H1 (cell line): Measurements from ENCODE around the gene CDK2. TPM values are rescaled to one million over a fixed set of nuclear protein-coding genes. Genes with fewer than 3 reads are reported as not detected.

Source experiments
- CHD7 ChIP-seq: fragments of 300-600 bp; sonication (generic); IDR thresholded peaks from 2 replicates; pipeline ENCODE4 v1.7.1; 2012; ENCODE audit warnings: low read length, moderate library complexity, mild to moderate bottlenecking, inconsistent platforms; ENCODE audit not compliant: insufficient replicate concordance
- CTCF ChIP-seq, 3 experiments: IDR thresholded peaks; 1 replicate in 2 of 3; 2 replicates in 1 of 3; pipeline versions ENCODE4 v1.5.1 to v1.6.1; 2011; ENCODE audit warnings: low read length in 3 of 3, mild to moderate bottlenecking in 3 of 3, inconsistent platforms in 2 of 3, low read depth in 1 of 3, moderate library complexity in 1 of 3; ENCODE audit not compliant: insufficient read depth in 1 of 3; ENCODE audit errors: control extremely low read depth in 1 of 3
- EP300 ChIP-seq, 2 experiments: IDR thresholded peaks; 1 replicate in 1 of 2; 2 replicates in 1 of 2; pipeline ENCODE4 v1.6.1; 2011 to 2012; ENCODE audit warnings: low read depth in 2 of 2, low read length in 2 of 2, mild to moderate bottlenecking in 2 of 2, borderline replicate concordance in 1 of 2, inconsistent platforms in 1 of 2, moderate library complexity in 1 of 2
- SIN3A ChIP-seq, 2 experiments: IDR thresholded peaks in 1 of 2; conservative IDR thresholded peaks in 1 of 2; 2 replicates each; pipeline ENCODE4 v1.6.1; 2011 to 2012; ENCODE audit warnings: low read length in 2 of 2, improper control_type of control experiment in 1 of 2, low read depth in 1 of 2, mild to moderate bottlenecking in 1 of 2
- polyA plus RNA-seq, 7 experiments: library from polyadenylated mRNA; depleted of rRNA in 3 of 7; stranded (reverse) in 5 of 7; unstranded in 2 of 7; fragments of >200 nt in 5 of 7; fragments of 200-250 nt in 2 of 7; gene quantifications; 1 replicate in 5 of 7; 2 replicates in 1 of 7; 4 replicates in 1 of 7; pipeline versions ENCODE4 v1.2.1 to v1.2.3, GENCODE V29; 2011 to 2013; ENCODE audit warnings: missing spikeins in 2 of 7, mixed read lengths in 2 of 7
- total RNA-seq: library from RNA; stranded (reverse); fragmentation: NEBNext Ultra II Directional; extraction: Animal tissue kit (Norgen Biotek cat#: 25700); gene quantifications from 2 replicates; pipeline ENCODE4 v1.2.1, GENCODE V29; 2021

Gene CDK2
- total and polyA plus RNA-seq, 2 of the 8 experiments (the other 6 are each of a cell fraction or from before 2014, with no cell fraction given): 39.4 to 42.5 TPM

GRCh38 chr12:55930771-55931316 lies 35.8 kb upstream of the CDK2 start, which contains the start of gene DGKA (continued):
- TF ChIP-seq CHD7: no peak
- TF ChIP-seq EP300 (IDR thresholded peaks at IDR 0.05; ENCODE audit: borderline replicate concordance in 1 of 2, low read depth in 2 of 2, low read length in 2 of 2): no peak
- peak in 1 of 2 experiments; percentile 9; a peak in 1 of 4 replicates for TF ChIP-seq SIN3A (conservative IDR thresholded peaks at IDR 0.05 in 1 of 2, IDR thresholded peaks at IDR 0.05 in 1 of 2; ENCODE audit: low read depth in 1 of 2, low read length in 2 of 2)
- TF ChIP-seq CTCF (IDR thresholded peaks at IDR 0.05; ENCODE audit: control extremely low read depth in 1 of 3, insufficient read depth in 1 of 3, low read depth in 1 of 3, low read length in 3 of 3): peak in 2 of 3 experiments; percentile 28 to 61; a peak in 2 of 4 replicates
